Fibroblast of lung (primary cell): ENCODE results near the gene HBQ1. TPM values are rescaled to one million over a fixed set of nuclear protein-coding genes. Genes with fewer than 3 reads are reported as not detected.
"Not testable (repeated sequence)": the region's sequence is repeated elsewhere in the genome, so short reads cannot be mapped to it uniquely, and the experiment has no call there.

Experiments used
- DNase-seq, 2 donors: peaks; one replicate each; pipeline versions ENCODE4 v3.0.0 to v3.0.0-alpha.2; 2010; ENCODE audit warnings: low read depth in 2 of 2
- H2AFZ ChIP-seq: 2 replicates; pipeline ENCODE4 v1.5.1; 2012; ENCODE audit warnings: low read length, control low read depth, inconsistent platforms
- H3K27ac ChIP-seq: 2 replicates; pipeline ENCODE4 v1.5.1; 2011; ENCODE audit warnings: low read length, control low read depth; ENCODE audit not compliant: insufficient read depth
- H3K27me3 ChIP-seq: 2 replicates; pipeline ENCODE4 v1.5.1; 2011; ENCODE audit warnings: mild to moderate bottlenecking, low read length; ENCODE audit not compliant: control insufficient read depth, insufficient read depth
- H3K36me3 ChIP-seq: 2 replicates; pipeline ENCODE4 v1.5.1; 2011; ENCODE audit warnings: low read length; ENCODE audit not compliant: control insufficient read depth, insufficient read depth
- H3K4me1 ChIP-seq: 2 replicates; pipeline ENCODE4 v1.5.1; 2011; ENCODE audit warnings: low read length; ENCODE audit not compliant: control insufficient read depth, insufficient read depth; ENCODE audit errors: extremely low read depth
- H3K4me2 ChIP-seq: 2 replicates; pipeline ENCODE4 v1.5.1; 2011; ENCODE audit warnings: low read length, control low read depth; ENCODE audit not compliant: insufficient read depth; ENCODE audit errors: extremely low read depth
- H3K4me3 ChIP-seq, 4 experiments: fragments of 200-600 bp in 1 of 4; sonication (generic) in 1 of 4; replicated peaks in 1 of 4; 2 replicates each; pipeline ENCODE4 v1.5.1; 2011 to 2016; ENCODE audit warnings: low read length in 4 of 4, low read depth in 3 of 4, mild to moderate bottlenecking in 3 of 4, control low read depth in 2 of 4, inconsistent platforms in 1 of 4, mixed read lengths in 1 of 4; ENCODE audit not compliant: insufficient read depth in 1 of 4; ENCODE audit errors: control extremely low read depth in 1 of 4
- H3K79me2 ChIP-seq: 2 replicates; pipeline ENCODE4 v1.5.1; 2012; ENCODE audit warnings: mild to moderate bottlenecking, low read length, inconsistent platforms; ENCODE audit not compliant: control insufficient read depth, insufficient read depth
- H3K9ac ChIP-seq: 2 replicates; pipeline ENCODE4 v1.5.1; 2011; ENCODE audit warnings: mild to moderate bottlenecking, low read length, control low read depth; ENCODE audit not compliant: insufficient read depth
- H3K9me3 ChIP-seq: 2 replicates; pipeline ENCODE4 v1.5.1; 2012; ENCODE audit warnings: low read depth, low read length; ENCODE audit not compliant: control insufficient read depth, insufficient read depth
- H4K20me1 ChIP-seq: 2 replicates; pipeline ENCODE4 v1.5.1; 2011; ENCODE audit warnings: low read length; ENCODE audit not compliant: control insufficient read depth, insufficient read depth; ENCODE audit errors: extremely low read depth
- EZH2 ChIP-seq: IDR thresholded peaks from 2 replicates; pipeline ENCODE4 v1.5.1; 2012; ENCODE audit warnings: low read length, control low read depth, mild to moderate bottlenecking; ENCODE audit errors: missing control alignments
- polyA plus RNA-seq, 2 donors: library from polyadenylated mRNA; depleted of rRNA in 1 of 2; stranded (reverse) in 1 of 2; unstranded in 1 of 2; fragments of >200 nt; gene quantifications; 2 replicates each; pipeline ENCODE4 v1.2.1, GENCODE V29; 2011 to 2012; ENCODE audit warnings: missing spikeins in 1 of 2
- total RNA-seq: library from RNA; depleted of rRNA; stranded (reverse); fragments of >200 nt; gene quantifications from 2 replicates; pipeline ENCODE4 v1.2.1, GENCODE V29; 2014
- TF ChIP-seq, protein P1 (sequence below), 2 donors: IDR thresholded peaks in 1 of 2; conservative IDR thresholded peaks in 1 of 2; 1 replicate in 1 of 2; 2 replicates in 1 of 2; pipeline ENCODE4 v1.5.1; 2011 to 2012; ENCODE audit warnings: low read length in 2 of 2, control low read depth in 1 of 2, inconsistent platforms in 1 of 2, low read depth in 1 of 2, mild to moderate bottlenecking in 1 of 2

HBQ1 gene
- total and polyA plus RNA-seq, 2 donors (not counting 1 experiment from before 2014, with no cell fraction given): not detected

- Histone ChIP-seq H4K20me1 (no peaks in the 10 kb centered on the region), H2AFZ (no peak overlapping the region), H3K27me3 (peaks cover 32% of the 10 kb centered on the region), H3K9ac (no peak overlapping the region), H3K4me1 (no peaks in the 10 kb centered on the region), H3K4me2 (no peak overlapping the region), H3K4me3 (no peak overlapping the region), H3K36me3 (no peaks in the 10 kb centered on the region), H3K79me2 (no peaks in the 10 kb centered on the region), H3K9me3 (no peaks in the 10 kb centered on the region), H3K27ac (no peak overlapping the region)
- TF ChIP-seq, protein P1, sequence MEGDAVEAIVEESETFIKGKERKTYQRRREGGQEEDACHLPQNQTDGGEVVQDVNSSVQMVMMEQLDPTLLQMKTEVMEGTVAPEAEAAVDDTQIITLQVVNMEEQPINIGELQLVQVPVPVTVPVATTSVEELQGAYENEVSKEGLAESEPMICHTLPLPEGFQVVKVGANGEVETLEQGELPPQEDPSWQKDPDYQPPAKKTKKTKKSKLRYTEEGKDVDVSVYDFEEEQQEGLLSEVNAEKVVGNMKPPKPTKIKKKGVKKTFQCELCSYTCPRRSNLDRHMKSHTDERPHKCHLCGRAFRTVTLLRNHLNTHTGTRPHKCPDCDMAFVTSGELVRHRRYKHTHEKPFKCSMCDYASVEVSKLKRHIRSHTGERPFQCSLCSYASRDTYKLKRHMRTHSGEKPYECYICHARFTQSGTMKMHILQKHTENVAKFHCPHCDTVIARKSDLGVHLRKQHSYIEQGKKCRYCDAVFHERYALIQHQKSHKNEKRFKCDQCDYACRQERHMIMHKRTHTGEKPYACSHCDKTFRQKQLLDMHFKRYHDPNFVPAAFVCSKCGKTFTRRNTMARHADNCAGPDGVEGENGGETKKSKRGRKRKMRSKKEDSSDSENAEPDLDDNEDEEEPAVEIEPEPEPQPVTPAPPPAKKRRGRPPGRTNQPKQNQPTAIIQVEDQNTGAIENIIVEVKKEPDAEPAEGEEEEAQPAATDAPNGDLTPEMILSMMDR (conservative IDR thresholded peaks at IDR 0.05 in 1 of 2, IDR thresholded peaks at IDR 0.05 in 1 of 2; ENCODE audit: low read depth in 1 of 2, low read length in 2 of 2): no peak
- no peak for DNase-seq
These were observed 5.0 kb upstream of the HBQ1 start for GRCh38 chr16:175011-175949.

DNA sequence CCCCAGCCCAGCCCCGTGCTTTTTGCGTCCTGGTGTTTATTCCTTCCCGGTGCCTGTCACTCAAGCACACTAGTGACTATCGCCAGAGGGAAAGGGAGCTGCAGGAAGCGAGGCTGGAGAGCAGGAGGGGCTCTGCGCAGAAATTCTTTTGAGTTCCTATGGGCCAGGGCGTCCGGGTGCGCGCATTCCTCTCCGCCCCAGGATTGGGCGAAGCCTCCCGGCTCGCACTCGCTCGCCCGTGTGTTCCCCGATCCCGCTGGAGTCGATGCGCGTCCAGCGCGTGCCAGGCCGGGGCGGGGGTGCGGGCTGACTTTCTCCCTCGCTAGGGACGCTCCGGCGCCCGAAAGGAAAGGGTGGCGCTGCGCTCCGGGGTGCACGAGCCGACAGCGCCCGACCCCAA lies 4.3 kb upstream of the HBQ1 start:
- not testable (repeated sequence) for H3K4me1 ChIP-seq, DNase-seq, H3K9ac ChIP-seq, H3K4me3 ChIP-seq, H4K20me1 ChIP-seq, H2AFZ ChIP-seq, H3K4me2 ChIP-seq, H3K79me2 ChIP-seq, H3K9me3 ChIP-seq, H3K36me3 ChIP-seq, H3K27ac ChIP-seq
- peaks cover 32% of the 10 kb centered on the region for H3K27me3 ChIP-seq

GRCh38 chr16:176477-177382 lies 3.5 kb upstream of the HBQ1 start, which contains the start of gene HBA1:
Gene HBA1, plus strand, starts transcription at chr16:176680. Its CDS starts 37 bp downstream, at chr16:176717.
- peak; percentile 89 for TF ChIP-seq EZH2
- H4K20me1 ChIP-seq, DNase-seq, H3K4me2 ChIP-seq, H3K9ac ChIP-seq, H3K36me3 ChIP-seq, H3K79me2 ChIP-seq, H3K27ac ChIP-seq, H3K4me3 ChIP-seq, H3K9me3 ChIP-seq, H3K4me1 ChIP-seq, H2AFZ ChIP-seq: not testable (repeated sequence)
- H3K27me3 ChIP-seq: peaks cover 32% of the 10 kb centered on the region
